GM12878 (cell line): ENCODE results near the gene ZFR. TPM values are rescaled to one million over a fixed set of nuclear protein-coding genes. Genes with fewer than 3 reads are reported as not detected.

Experiments used
- ATAC-seq: fragments of 200-7000 bp; cut with Tn5 transposase; 3 replicates; pipeline ENCODE4 v1.9.1; 2020; ENCODE audit warnings: mild to moderate bottlenecking, moderate library complexity
- BruUV-seq: library from RNA; stranded (reverse); fragments of 400-500 nt; replicated peaks from 2 replicates; lab custom pipeline; 2021; lab: Mats Ljungman, UMichigan
- CTCF ChIA-PET: fragments of 300-600 bp; sonication (Branson Sonifier 250); formaldehyde crosslinking; extraction: SDS; loops from one replicate; lab custom pipeline; 2021; ENCODE audit warnings: inconsistent platforms; lab: Yijun Ruan, JAX
- POLR2A ChIA-PET: fragments of 350-600 bp; formaldehyde crosslinking; extraction: SDS; loops from one replicate; lab custom pipeline; 2021; ENCODE audit warnings: inconsistent platforms; lab: Charles Lee
- RAD21 ChIA-PET: fragments of 300-600 bp; sonication (Branson Sonifier 250); formaldehyde crosslinking; loops from one replicate; lab custom pipeline; 2023; ENCODE audit warnings: antibody characterized with exemption; ENCODE audit not compliant: unreplicated experiment; lab: Charles Lee
- SMC1A ChIA-PET: fragments of 300-600 bp; sonication (Branson Sonifier 250); formaldehyde crosslinking; loops from one replicate; lab custom pipeline; 2023; ENCODE audit not compliant: unreplicated experiment, uncharacterized antibody; lab: Charles Lee
- DNase-seq: peaks from one replicate; pipeline ENCODE4 v3.0.0-alpha.2; 2011; ENCODE audit warnings: low read depth, low spot score
- FAIRE-seq: peaks from 3 replicates; lab custom pipeline; 2011; peaks lifted over from hg19 to GRCh38; lab: Jason Lieb, UNC
- H2AFZ ChIP-seq: 2 replicates; pipeline ENCODE4 v1.6.0; 2011; ENCODE audit warnings: low read depth, low read length, control low read depth; ENCODE audit not compliant: control insufficient read depth
- H3K27ac ChIP-seq: 2 replicates; pipeline ENCODE4 v1.5.1; 2011; ENCODE audit warnings: control low read depth; ENCODE audit not compliant: control insufficient read depth, insufficient read depth
- H3K27me3 ChIP-seq, 2 experiments: replicated peaks in 1 of 2; 2 replicates each; pipeline versions ENCODE4 v1.6.0 to v1.6.1; 2011; ENCODE audit warnings: low read length in 1 of 2; ENCODE audit not compliant: control insufficient read depth in 2 of 2, insufficient read depth in 2 of 2
- H3K36me3 ChIP-seq, 2 experiments: 2 replicates each; pipeline ENCODE4 v1.5.1; 2011; ENCODE audit warnings: low read length in 1 of 2; ENCODE audit not compliant: control insufficient read depth in 2 of 2, insufficient read depth in 2 of 2
- H3K4me1 ChIP-seq: 2 replicates; pipeline ENCODE4 v1.6.1; 2011; ENCODE audit warnings: mild to moderate bottlenecking, low read length, moderate library complexity, mixed read lengths; ENCODE audit not compliant: control insufficient read depth, insufficient read depth
- H3K4me2 ChIP-seq: 2 replicates; pipeline ENCODE4 v1.6.0; 2011; ENCODE audit warnings: control low read depth; ENCODE audit not compliant: control insufficient read depth, insufficient read depth
- H3K4me3 ChIP-seq: fragments of 200-600 bp; sonication (generic); 2 replicates; pipeline ENCODE4 v1.5.1; 2016
- H3K79me2 ChIP-seq: 2 replicates; pipeline ENCODE4 v1.6.0; 2011; ENCODE audit warnings: low read length; ENCODE audit not compliant: control insufficient read depth, insufficient read depth
- H3K9ac ChIP-seq: 2 replicates; pipeline ENCODE4 v1.8.0; 2011; ENCODE audit warnings: low read length, control low read depth, mixed read lengths; ENCODE audit not compliant: control insufficient read depth, insufficient read depth
- H3K9me3 ChIP-seq: replicated peaks from 3 replicates; pipeline ENCODE4 v1.5.1; 2011; ENCODE audit warnings: mild to moderate bottlenecking, low read length; ENCODE audit not compliant: control insufficient read depth, insufficient read depth
- H4K20me1 ChIP-seq: 2 replicates; pipeline ENCODE4 v1.6.0; 2011; ENCODE audit not compliant: control insufficient read depth, insufficient read depth
- BCL11A ChIP-seq: IDR thresholded peaks from 2 replicates; pipeline ENCODE4 v1.6.1; 2011; ENCODE audit warnings: low read depth, low read length
- CHD2 ChIP-seq: IDR thresholded peaks from 2 replicates; pipeline ENCODE4 v1.6.1; 2011; ENCODE audit warnings: low read depth, low read length, improper control_type of control experiment, borderline replicate concordance
- DPF2 ChIP-seq: fragments of 450-650 bp; IDR thresholded peaks from 2 replicates; pipeline ENCODE4 v1.6.1; 2017; ENCODE audit warnings: mild to moderate bottlenecking
- HDAC2 ChIP-seq: fragments of 200-600 bp; sonication (generic); IDR thresholded peaks from 2 replicates; pipeline ENCODE4 v1.6.1; 2017
- IKZF1 ChIP-seq: fragments of 450-650 bp; conservative IDR thresholded peaks from 2 replicates; pipeline ENCODE4 v1.6.1; 2017; ENCODE audit warnings: antibody characterized with exemption, mild to moderate bottlenecking
- JUND ChIP-seq: IDR thresholded peaks from 2 replicates; pipeline ENCODE4 v1.6.1; 2012; ENCODE audit warnings: low read depth, mild to moderate bottlenecking, low read length, improper control_type of control experiment, moderate library complexity
- MYC ChIP-seq: IDR thresholded peaks from 2 replicates; pipeline ENCODE4 v1.6.1; 2011; ENCODE audit warnings: mild to moderate bottlenecking, low read length, moderate library complexity, inconsistent platforms; ENCODE audit not compliant: insufficient read depth, insufficient replicate concordance, insufficient read length, severe bottlenecking
- RUNX3 ChIP-seq: IDR thresholded peaks from 2 replicates; pipeline ENCODE4 v1.6.1; 2012; ENCODE audit warnings: low read length, inconsistent platforms
- SIX5 ChIP-seq: IDR thresholded peaks from 2 replicates; pipeline ENCODE4 v1.6.1; 2011; ENCODE audit warnings: mild to moderate bottlenecking, low read depth, low read length, moderate library complexity; ENCODE audit not compliant: severe bottlenecking
- SMC3 ChIP-seq: IDR thresholded peaks from 2 replicates; pipeline ENCODE4 v1.6.1; 2011; ENCODE audit warnings: low read length, improper control_type of control experiment, borderline replicate concordance
- YBX1 ChIP-seq: fragments of 450-650 bp; IDR thresholded peaks from 2 replicates; pipeline ENCODE4 v1.6.1; 2016; ENCODE audit warnings: antibody characterized with exemption
- ZNF274 ChIP-seq: IDR thresholded peaks from one replicate; pipeline ENCODE4 v1.8.0; 2011; ENCODE audit not compliant: insufficient read length, insufficient read depth
- ZNF687 ChIP-seq: fragments of 450-650 bp; IDR thresholded peaks from 2 replicates; pipeline ENCODE4 v1.6.1; 2017; ENCODE audit warnings: mild to moderate bottlenecking, moderate library complexity
- ZSCAN29 ChIP-seq: fragments of 450-650 bp; IDR thresholded peaks from 2 replicates; pipeline ENCODE4 v1.6.1; 2017; ENCODE audit warnings: mild to moderate bottlenecking, moderate library complexity
- WGBS: methylation state at CpG from one replicate; pipeline ENCODE4 v1.1.6; 2016; ENCODE audit warnings: low lambda C conversion rate; ENCODE audit not compliant: insufficient replicate concordance, insufficient coverage; ENCODE audit errors: missing lambda C conversion rate; 5-methylcytosine and 5-hydroxymethylcytosine counted together
- in situ Hi-C: fragments of 300-500 bp; cut with MboI; formaldehyde crosslinking; loops from 9 replicates; pipeline ENCODE4 v1.14.3; 2018; ENCODE audit warnings: mixed read lengths
- intact Hi-C: fragments of 100-400 bp; cut with micrococcal nuclease; formaldehyde crosslinking; loops from one replicate; pipeline ENCODE4 v1.14.2; 2022; ENCODE audit not compliant: unreplicated experiment
- polyA plus RNA-seq, 11 experiments: library from polyadenylated mRNA; depleted of rRNA in 4 of 11; unstranded in 6 of 11; stranded (reverse) in 5 of 11; fragments of >200 nt; fragmentation: Nextera tagmentation in 4 of 11; fragmentation: Illumina TruSeq in 1 of 11; extraction: Ambion mirVana in 4 of 11; extraction: Trizol in 1 of 11; gene quantifications; 1 replicate in 1 of 11; 2 replicates in 10 of 11; pipeline versions ENCODE4 v1.2.1 to v1.2.3, GENCODE V29; 2011 to 2016; ENCODE audit warnings: inconsistent platforms in 2 of 11, missing spikeins in 2 of 11, low read depth in 1 of 11
- total RNA-seq, 4 experiments: library from RNA; depleted of rRNA in 3 of 4; stranded (reverse); fragments of >200 nt in 3 of 4; fragmentation: Illumina TruSeq in 1 of 4; extraction: Trizol in 1 of 4; gene quantifications; 2 replicates each; pipeline versions ENCODE4 v1.2.1 to v1.2.3, GENCODE V29; 2013 to 2021

Gene ZFR
- total and polyA plus RNA-seq, 10 of the 15 experiments (the other 5 are each of a cell fraction or from before 2014, with no cell fraction given), result 33.7 to 90.6 (median 72.9) TPM

DNA sequence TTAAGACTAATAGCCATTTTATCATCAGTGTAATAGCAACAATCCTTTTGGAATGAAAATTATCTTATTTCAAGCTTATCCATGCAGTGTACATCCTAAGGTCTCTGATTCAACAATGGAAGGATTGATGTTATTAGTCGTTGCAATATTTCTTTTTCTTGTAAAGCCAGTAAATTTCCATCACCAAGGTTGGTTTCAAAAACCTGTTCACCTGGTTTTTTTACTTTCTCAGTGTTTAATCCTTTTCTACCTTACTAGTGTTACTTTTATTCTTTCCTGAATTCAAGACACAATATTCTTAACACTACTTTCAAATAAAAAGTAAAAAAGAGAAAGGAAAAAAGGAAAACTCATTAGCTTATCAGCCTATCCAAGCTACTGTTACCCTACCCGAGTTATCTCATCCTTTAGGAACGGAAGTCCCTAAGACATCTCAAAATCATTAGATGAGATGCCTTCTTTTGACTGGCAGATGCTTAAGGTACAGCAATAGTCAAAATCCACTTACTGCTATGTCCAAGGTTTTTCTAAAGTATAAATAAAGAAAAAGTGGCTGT is 5.4 kb downstream of the ZFR start:
- 0 out of 2 replicates have a peak, but pooled peaks cover 3% of the 10 kb centered on the region for H4K20me1 ChIP-seq
- BruUV-seq, result no TSS peak
- FAIRE-seq, result peak; percentile 27

GRCh38 chr5:32436553-32437242 is 7.8 kb downstream of the ZFR start:
- Histone ChIP-seq H3K27ac (no peak overlapping the region), H3K4me1 (no peaks in the 10 kb centered on the region), H3K4me2 (no peak overlapping the region), H2AFZ (no peak overlapping the region), H3K27me3 (no peaks in the 10 kb centered on the region), H3K9ac (no peak overlapping the region), H4K20me1 (0 out of 2 replicates have a peak, but pooled peaks cover 3% of the 10 kb centered on the region), H3K79me2 (peaks cover 83% of the 10 kb centered on the region), H3K4me3 (no peak overlapping the region), H3K36me3 (peaks cover 0 to 10% of the 10 kb centered on the region in 2 experiments; a peak in 2 of 4 replicates), H3K9me3 (peaks cover 1% of the 10 kb centered on the region; the same call in 2 of the 3 replicates)
- ChIA-PET SMC1A (no interaction called here), RAD21 (no interaction called here), POLR2A (interaction anchor here (0.7 kb wide), 1 partner anchor 786 kb away, joined by 3 read pairs; no protein-coding TSS in a partner anchor), CTCF (no interaction called here)
- BruUV-seq, result no TSS peak
- intact Hi-C loops (no loop called here), in situ Hi-C loops (no loop called here)
- WGBS, result 95% methylated on average over 4 of the region's 4 CpGs
- ATAC-seq (no peak), FAIRE-seq (no peak), DNase-seq (no peak)
- no peak for TF ChIP-seq ZNF274
- no peak for TF ChIP-seq ZSCAN29
- TF ChIP-seq ZNF687, result no peak
- no peak for TF ChIP-seq RUNX3
- no peak for TF ChIP-seq SIX5
- no peak for TF ChIP-seq YBX1
- no peak for TF ChIP-seq HDAC2
- TF ChIP-seq CHD2, result no peak

More for the DNA sequence above, 5.4 kb downstream of the ZFR start:
- TF ChIP-seq JUND, result no peak
- no peak for TF ChIP-seq MYC
- no peak for TF ChIP-seq BCL11A
- TF ChIP-seq IKZF1, result no peak
- TF ChIP-seq SMC3, result no peak
- TF ChIP-seq DPF2, result no peak
- TF ChIP-seq, all 136 proteins: peak for 0
- H3K79me2 ChIP-seq, result peaks cover 88% of the 10 kb centered on the region
- DNase-seq, result no peak
- no peak for ATAC-seq
- ChIA-PET RAD21 (no interaction called here), SMC1A (interaction anchor here (1.4 kb wide), 1 partner anchor 19 kb away, joined by 7 read pairs; no protein-coding TSS in a partner anchor), POLR2A (interaction anchor here (0.6 kb wide), 1 partner anchor 35 kb away, joined by 5 read pairs; no protein-coding TSS in a partner anchor), CTCF (interaction anchor here (0.9 to 1.1 kb wide), 3 partner anchors 19 to 151 kb away, joined by 3 to 4 read pairs (median 4); no protein-coding TSS in a partner anchor)
- peaks cover 4% of the 10 kb centered on the region; the same call in 1 of the 2 replicates for H3K4me1 ChIP-seq
- WGBS, result 100% methylated on average over 3 of the region's 3 CpGs
- no peaks in the 10 kb centered on the region for H3K27me3 ChIP-seq
- peak overlapping the region; percentile 7; the same call in 1 of the 2 replicates for H3K4me2 ChIP-seq
- intact Hi-C loops (no loop called here), in situ Hi-C loops (no loop called here)
- H3K9ac ChIP-seq, result no peak overlapping the region
- H2AFZ ChIP-seq, result no peak overlapping the region
- 0 out of 4 replicates have a peak, but pooled peaks cover 0 to 3% of the 10 kb centered on the region in 2 experiments for H3K36me3 ChIP-seq
- no peaks in the 10 kb centered on the region; the same call in 2 of the 3 replicates for H3K9me3 ChIP-seq
- no peak overlapping the region for H3K27ac ChIP-seq
- H3K4me3 ChIP-seq, result no peak overlapping the region
